H9 (cell line): ENCODE data around the gene MIEF2. TPM values are rescaled to one million over a fixed set of nuclear protein-coding genes. Genes with fewer than 3 reads are reported as not detected.

Experiments
- DNase-seq: peaks from one replicate; pipeline ENCODE4 v3.0.0-alpha.2; 2017
- H2AFZ ChIP-seq: one replicate; pipeline ENCODE4 v1.6.1; 2013; ENCODE audit warnings: mild to moderate bottlenecking, low read length, control low read depth, moderate library complexity
- H2AK5ac ChIP-seq: 2 replicates; pipeline ENCODE4 v1.6.1; 2013; ENCODE audit warnings: low read length, control low read depth, mixed read lengths; ENCODE audit not compliant: insufficient read length
- H2BK120ac ChIP-seq: one replicate; pipeline ENCODE4 v1.6.1; 2013; ENCODE audit warnings: low read depth, mild to moderate bottlenecking, low read length, control low read depth, inconsistent platforms; ENCODE audit not compliant: poor library complexity, severe bottlenecking
- H2BK12ac ChIP-seq: 2 replicates; pipeline ENCODE4 v1.6.1; 2013; ENCODE audit warnings: low read length, control low read depth, mixed read lengths, low read depth; ENCODE audit not compliant: insufficient read length
- H2BK15ac ChIP-seq: 2 replicates; pipeline ENCODE4 v1.6.1; 2013; ENCODE audit warnings: low read depth, low read length, control low read depth
- H2BK20ac ChIP-seq: one replicate; pipeline ENCODE4 v1.6.1; 2013; ENCODE audit warnings: low read depth, mild to moderate bottlenecking, low read length, control low read depth, inconsistent platforms; ENCODE audit not compliant: poor library complexity, severe bottlenecking
- H2BK5ac ChIP-seq: 2 replicates; pipeline ENCODE4 v1.6.1; 2013; ENCODE audit warnings: low read length, control low read depth, mixed read lengths; ENCODE audit not compliant: insufficient read length
- H3K14ac ChIP-seq: 2 replicates; pipeline ENCODE4 v1.6.1; 2013; ENCODE audit warnings: low read length, control low read depth; ENCODE audit not compliant: insufficient read depth
- H3K18ac ChIP-seq: 2 replicates; pipeline ENCODE4 v1.6.1; 2013; ENCODE audit warnings: low read depth, mild to moderate bottlenecking, mixed read lengths, low read length, control low read depth; ENCODE audit not compliant: insufficient read length
- H3K23ac ChIP-seq: 2 replicates; pipeline ENCODE4 v1.6.1; 2013; ENCODE audit warnings: low read length, control low read depth, mixed read lengths, low read depth; ENCODE audit not compliant: insufficient read length
- H3K23me2 ChIP-seq: 2 replicates; pipeline ENCODE4 v1.6.1; 2013; ENCODE audit warnings: low read depth, mild to moderate bottlenecking, mixed read lengths, low read length, control low read depth; ENCODE audit not compliant: insufficient read length, poor library complexity, severe bottlenecking
- H3K27ac ChIP-seq: 2 replicates; pipeline ENCODE4 v1.5.1; 2013; ENCODE audit warnings: low read length, control low read depth, mixed read lengths, low read depth; ENCODE audit not compliant: insufficient read length
- H3K27me3 ChIP-seq: 2 replicates; pipeline ENCODE4 v1.6.1; 2013; ENCODE audit warnings: low read length, control low read depth, inconsistent platforms; ENCODE audit not compliant: insufficient read depth
- H3K4ac ChIP-seq: 2 replicates; pipeline ENCODE4 v1.6.1; 2013; ENCODE audit warnings: low read depth, mild to moderate bottlenecking, control low read depth, inconsistent platforms, low read length, moderate library complexity
- H3K4me1 ChIP-seq: 2 replicates; pipeline ENCODE4 v1.6.1; 2013; ENCODE audit warnings: low read length, control low read depth, inconsistent platforms; ENCODE audit not compliant: insufficient read depth
- H3K4me2 ChIP-seq: 2 replicates; pipeline ENCODE4 v1.6.1; 2013; ENCODE audit warnings: low read length, control low read depth, mixed read lengths; ENCODE audit not compliant: insufficient read length, insufficient read depth
- H3K56ac ChIP-seq: 2 replicates; pipeline ENCODE4 v1.6.1; 2013; ENCODE audit warnings: low read depth, mild to moderate bottlenecking, mixed read lengths, low read length, control low read depth; ENCODE audit not compliant: insufficient read length
- H3K79me1 ChIP-seq: 2 replicates; pipeline ENCODE4 v1.6.1; 2013; ENCODE audit warnings: low read depth, mild to moderate bottlenecking, moderate library complexity, low read length, control low read depth, inconsistent platforms; ENCODE audit not compliant: insufficient read depth, poor library complexity, severe bottlenecking
- H3K79me2 ChIP-seq: 2 replicates; pipeline ENCODE4 v1.6.1; 2013; ENCODE audit warnings: low read length, control low read depth, inconsistent platforms; ENCODE audit not compliant: insufficient read depth
- H3K9ac ChIP-seq: 2 replicates; pipeline ENCODE4 v1.6.1; 2013; ENCODE audit warnings: low read length, control low read depth, mixed read lengths; ENCODE audit not compliant: insufficient read length; ENCODE audit errors: extremely low read depth
- H3K9me3 ChIP-seq: one replicate; pipeline ENCODE4 v1.6.1; 2013; ENCODE audit warnings: low read depth, low read length, inconsistent platforms; ENCODE audit not compliant: control insufficient read depth
- H3T11ph ChIP-seq: one replicate; pipeline ENCODE4 v1.6.1; 2013; ENCODE audit warnings: mild to moderate bottlenecking, low read length, control low read depth, inconsistent platforms
- H4K20me1 ChIP-seq: one replicate; pipeline ENCODE4 v1.6.1; 2013; ENCODE audit not compliant: control insufficient read depth, insufficient read length, insufficient read depth
- H4K5ac ChIP-seq: 2 replicates; pipeline ENCODE4 v1.6.1; 2013; ENCODE audit warnings: low read depth, mild to moderate bottlenecking, mixed read lengths, low read length, control low read depth; ENCODE audit not compliant: insufficient read length
- H4K8ac ChIP-seq: replicated peaks from 2 replicates; pipeline ENCODE4 v1.6.1; 2013; ENCODE audit warnings: low read length, control low read depth, mixed read lengths, low read depth; ENCODE audit not compliant: insufficient read length
- H4K91ac ChIP-seq: 2 replicates; pipeline ENCODE4 v1.6.1; 2013; ENCODE audit warnings: low read depth, mild to moderate bottlenecking, moderate library complexity, mixed read lengths, low read length, control low read depth; ENCODE audit not compliant: insufficient read length
- H3K27ac Mint-ChIP-seq, 3 experiments: 2 replicates in 2 of 3; 3 replicates in 1 of 3; pipeline ENCODE4 v1.8.0; 2020 to 2021; ENCODE audit warnings: mixed read lengths in 3 of 3, mild to moderate bottlenecking in 1 of 3, moderate library complexity in 1 of 3
- H3K27me3 Mint-ChIP-seq: 2 replicates; pipeline ENCODE4 v1.8.0; 2021; ENCODE audit warnings: low read depth, mild to moderate bottlenecking, moderate library complexity, mixed read lengths
- H3K36me3 Mint-ChIP-seq, 3 experiments: 2 replicates in 2 of 3; 3 replicates in 1 of 3; pipeline ENCODE4 v1.8.0; 2020 to 2021; ENCODE audit warnings: low read depth in 3 of 3, mixed read lengths in 3 of 3; ENCODE audit not compliant: insufficient read depth in 1 of 3
- H3K4me1 Mint-ChIP-seq, 2 experiments: 2 replicates each; pipeline ENCODE4 v1.8.0; 2020; ENCODE audit warnings: mixed read lengths in 2 of 2
- H3K4me3 Mint-ChIP-seq, 2 experiments: 2 replicates in 1 of 2; 3 replicates in 1 of 2; pipeline ENCODE4 v1.8.0; 2020 to 2021; ENCODE audit warnings: mild to moderate bottlenecking in 2 of 2, mixed read lengths in 2 of 2, moderate library complexity in 1 of 2
- H3K9me3 Mint-ChIP-seq, 2 experiments: 2 replicates in 1 of 2; 3 replicates in 1 of 2; pipeline ENCODE4 v1.8.0; 2020; ENCODE audit warnings: mild to moderate bottlenecking in 2 of 2, mixed read lengths in 2 of 2, moderate library complexity in 1 of 2
- WGBS: extraction: QIAGEN DNeasy Blood & Tissue Kit; methylation state at CpG from one replicate; pipeline ENCODE4 v1.1.7; 2013; ENCODE audit warnings: missing lambda C conversion rate, low lambda C conversion rate, mixed read lengths; ENCODE audit not compliant: insufficient read length; ENCODE audit errors: extremely low coverage; 5-methylcytosine and 5-hydroxymethylcytosine counted together
- total RNA-seq: library from RNA; stranded (reverse); gene quantifications from 2 replicates; pipeline ENCODE4 v1.2.1, GENCODE V29; 2021
- TF ChIP-seq, protein P1 (sequence below): fragments of 200-600 bp; sonication (generic); conservative IDR thresholded peaks from 3 replicates; pipeline ENCODE4 v1.8.0; 2021; ENCODE audit warnings: antibody characterized with exemption, mild to moderate bottlenecking

Gene MIEF2
- total RNA-seq, 1 experiment from 2014 or later = 10.3 TPM

DNA sequence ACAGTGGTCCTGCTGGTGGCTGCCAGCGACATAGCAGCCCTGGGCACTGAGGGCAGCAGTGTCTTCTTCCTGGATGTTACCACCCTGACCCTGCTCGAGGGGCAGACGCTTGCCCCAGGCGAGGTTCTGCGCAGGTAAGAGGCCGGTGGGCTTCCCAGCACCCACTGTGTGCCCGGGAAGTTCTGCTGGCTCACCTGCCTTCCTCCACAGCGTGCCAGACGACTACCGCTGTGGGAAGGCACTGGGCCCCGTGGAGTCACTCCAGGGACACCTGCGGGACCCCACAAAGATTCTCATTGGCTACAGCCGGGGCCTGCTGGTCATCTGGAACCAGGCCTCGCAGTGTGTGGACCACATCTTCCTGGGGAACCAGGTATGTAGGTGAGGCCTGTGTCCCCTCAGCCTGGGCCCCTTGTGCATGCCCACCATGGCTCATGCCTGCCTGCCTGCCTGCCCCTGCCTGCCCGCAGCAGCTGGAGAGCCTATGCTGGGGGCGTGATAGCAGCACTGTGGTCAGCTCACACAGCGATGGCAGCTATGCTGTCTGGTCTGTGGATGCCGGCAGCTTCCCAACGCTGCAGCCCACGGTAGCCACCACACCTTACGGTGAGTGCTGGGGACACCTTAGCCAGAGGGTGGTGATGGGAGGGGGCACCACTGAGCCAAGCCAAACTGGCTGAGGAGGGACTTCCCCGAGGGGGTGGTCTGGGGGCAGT, 26.5 kb upstream of the MIEF2 start:
- H2BK120ac ChIP-seq = no peak overlapping the region
- no peaks in the 10 kb centered on the region for H3K4me1 ChIP-seq
- no peak overlapping the region for H3K4me3 Mint-ChIP-seq
- no peak overlapping the region; a peak in 2 of 7 replicates for H3K27ac Mint-ChIP-seq
- no peak overlapping the region for H4K8ac ChIP-seq
- H3K9ac ChIP-seq = no peak overlapping the region
- no peak for DNase-seq
- H3K27ac ChIP-seq = no peak overlapping the region
- H3K27me3 ChIP-seq = no peaks in the 10 kb centered on the region
- no peak overlapping the region for H2AFZ ChIP-seq
- no peak overlapping the region for H3K56ac ChIP-seq
- no peak overlapping the region for H2AK5ac ChIP-seq
- H3K4ac ChIP-seq = no peak overlapping the region
- no peaks in the 10 kb centered on the region for H3K27me3 Mint-ChIP-seq
- no peak overlapping the region for H2BK15ac ChIP-seq
- no peak overlapping the region for H3K14ac ChIP-seq
- H4K5ac ChIP-seq = no peak overlapping the region
- no peaks in the 10 kb centered on the region for H4K20me1 ChIP-seq
- H3K9me3 Mint-ChIP-seq = no peaks in the 10 kb centered on the region
- peaks cover 7% of the 10 kb centered on the region; the same call in 1 of the 2 replicates for H3K79me2 ChIP-seq
- peaks cover 16 to 52% (median 52%) of the 10 kb centered on the region in 3 experiments for H3K36me3 Mint-ChIP-seq
- no peak overlapping the region for H2BK5ac ChIP-seq
- no peak overlapping the region for H2BK20ac ChIP-seq
- H3K79me1 ChIP-seq = no peaks in the 10 kb centered on the region
- H3K18ac ChIP-seq = no peak overlapping the region
- H4K91ac ChIP-seq = no peak overlapping the region
- H3T11ph ChIP-seq = no peak overlapping the region
- no CpG with 5 or more reads among the region's 22 CpGs for WGBS
- H2BK12ac ChIP-seq = no peak overlapping the region
- no peak overlapping the region for H3K23ac ChIP-seq
- no peaks in the 10 kb centered on the region for H3K23me2 ChIP-seq
- TF ChIP-seq, protein P1, sequence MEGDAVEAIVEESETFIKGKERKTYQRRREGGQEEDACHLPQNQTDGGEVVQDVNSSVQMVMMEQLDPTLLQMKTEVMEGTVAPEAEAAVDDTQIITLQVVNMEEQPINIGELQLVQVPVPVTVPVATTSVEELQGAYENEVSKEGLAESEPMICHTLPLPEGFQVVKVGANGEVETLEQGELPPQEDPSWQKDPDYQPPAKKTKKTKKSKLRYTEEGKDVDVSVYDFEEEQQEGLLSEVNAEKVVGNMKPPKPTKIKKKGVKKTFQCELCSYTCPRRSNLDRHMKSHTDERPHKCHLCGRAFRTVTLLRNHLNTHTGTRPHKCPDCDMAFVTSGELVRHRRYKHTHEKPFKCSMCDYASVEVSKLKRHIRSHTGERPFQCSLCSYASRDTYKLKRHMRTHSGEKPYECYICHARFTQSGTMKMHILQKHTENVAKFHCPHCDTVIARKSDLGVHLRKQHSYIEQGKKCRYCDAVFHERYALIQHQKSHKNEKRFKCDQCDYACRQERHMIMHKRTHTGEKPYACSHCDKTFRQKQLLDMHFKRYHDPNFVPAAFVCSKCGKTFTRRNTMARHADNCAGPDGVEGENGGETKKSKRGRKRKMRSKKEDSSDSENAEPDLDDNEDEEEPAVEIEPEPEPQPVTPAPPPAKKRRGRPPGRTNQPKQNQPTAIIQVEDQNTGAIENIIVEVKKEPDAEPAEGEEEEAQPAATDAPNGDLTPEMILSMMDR = no peak
- H3K9me3 ChIP-seq = no peaks in the 10 kb centered on the region
- H3K4me2 ChIP-seq = no peak overlapping the region
- peaks cover 3 to 8% of the 10 kb centered on the region in 2 experiments; a peak in 3 of 4 replicates for H3K4me1 Mint-ChIP-seq
